Measurements from ENCODE around the gene RGS10. TPM values are rescaled to one million over a fixed set of nuclear protein-coding genes. Genes with fewer than 3 reads are reported as not detected.

RGS10 gene
- total RNA-seq, 6 experiments from 2014 or later: 52.6 to 76.4 (median 71.3) TPM

GRCh38 chr10:119454316-119454715, 88.2 kb downstream of the RGS10 start:
- Mint-ChIP-seq H3K4me3 (no peak overlapping the region), H3K4me1 (ENCODE audit: low read depth) (peaks cover 9% of the 10 kb centered on the region), H3K9me3 (no peaks in the 10 kb centered on the region)

GRCh38 chr10:119453313-119453712, 89.2 kb downstream of the RGS10 start:
- Mint-ChIP-seq H3K36me3 (ENCODE audit: low read depth) (no peaks in the 10 kb centered on the region), H3K4me3 (no peak overlapping the region), H3K4me1 (ENCODE audit: low read depth) (peaks cover 9% of the 10 kb centered on the region), H3K27ac (0 out of 2 replicates have a peak overlapping the region, but pooled peaks have one; percentile 13), H3K27me3 (ENCODE audit: insufficient read depth) (no peaks in the 10 kb centered on the region; the same call in none of the 2 replicates), H3K9me3 (no peaks in the 10 kb centered on the region)
- no peak for TF ChIP-seq CTCF (IDR thresholded peaks at IDR 0.05)
- no peak for DNase-seq

More at GRCh38 chr10:119454316-119454715, 88.2 kb downstream of the RGS10 start:
- no peak overlapping the region for H3K27ac Mint-ChIP-seq
- H3K27me3 Mint-ChIP-seq (ENCODE audit: insufficient read depth): no peaks in the 10 kb centered on the region; the same call in none of the 2 replicates
- TF ChIP-seq CTCF (IDR thresholded peaks at IDR 0.05): no peak
- no peaks in the 10 kb centered on the region for H3K36me3 Mint-ChIP-seq (ENCODE audit: low read depth)
- no peak for DNase-seq

- Mint-ChIP-seq H3K36me3 (ENCODE audit: low read depth) (no peaks in the 10 kb centered on the region), H3K4me3 (no peak overlapping the region), H3K9me3 (no peaks in the 10 kb centered on the region), H3K4me1 (ENCODE audit: low read depth) (peaks cover 9% of the 10 kb centered on the region), H3K27ac (no peak overlapping the region), H3K27me3 (ENCODE audit: insufficient read depth) (no peaks in the 10 kb centered on the region; the same call in none of the 2 replicates)
- TF ChIP-seq CTCF (IDR thresholded peaks at IDR 0.05): no peak
- DNase-seq: no peak
These were observed 90.1 kb downstream of the RGS10 start for GRCh38 chr10:119452396-119452795.

GRCh38 chr10:119451300-119451896, 91.1 kb downstream of the RGS10 start:
- DNase-seq: no peak
- Mint-ChIP-seq H3K9me3 (no peaks in the 10 kb centered on the region), H3K36me3 (ENCODE audit: low read depth) (no peaks in the 10 kb centered on the region), H3K4me3 (no peak overlapping the region), H3K27ac (no peak overlapping the region), H3K4me1 (ENCODE audit: low read depth) (peaks cover 9% of the 10 kb centered on the region), H3K27me3 (ENCODE audit: insufficient read depth) (no peaks in the 10 kb centered on the region; the same call in none of the 2 replicates)
- no peak for TF ChIP-seq CTCF (IDR thresholded peaks at IDR 0.05)

- H3K9me3 Mint-ChIP-seq: no peaks in the 10 kb centered on the region
- H3K4me1 Mint-ChIP-seq (ENCODE audit: low read depth): peaks cover 9% of the 10 kb centered on the region
- TF ChIP-seq CTCF (IDR thresholded peaks at IDR 0.05): no peak
- H3K27ac Mint-ChIP-seq: no peak overlapping the region
- peaks cover 3% of the 10 kb centered on the region for H3K27me3 Mint-ChIP-seq (ENCODE audit: insufficient read depth)
- DNase-seq: no peak
- no peaks in the 10 kb centered on the region for H3K36me3 Mint-ChIP-seq (ENCODE audit: low read depth)
- H3K4me3 Mint-ChIP-seq: no peak overlapping the region
These were observed 91.8 kb downstream of the RGS10 start for GRCh38 chr10:119450606-119451299.

Other genes starting within 250 kb of the RGS10 start
- 100 to 1,000 TPM; 129 to 149 (median 134) TPM for gene TIAL1, start 54.2 kb upstream of the RGS10 start, total RNA-seq (2021; fragmentation: NEBNext Ultra II Directional; extraction: Animal tissue kit (Norgen Biotek cat#: 25700))
- 100 to 1,000 TPM in 4 of 6 experiments, 10 to 100 TPM in 2; 97.2 to 108 (median 101) TPM for gene BAG3, start 108.7 kb upstream of the RGS10 start, total RNA-seq (2021; fragmentation: NEBNext Ultra II Directional; extraction: Animal tissue kit (Norgen Biotek cat#: 25700))
- 10 to 100 TPM in 5 of 6 experiments, 1 to 10 TPM in 1; 8.7 to 12.8 (median 12.5) TPM for gene INPP5F, start 183.3 kb upstream of the RGS10 start, total RNA-seq (2021; fragmentation: NEBNext Ultra II Directional; extraction: Animal tissue kit (Norgen Biotek cat#: 25700))